NCI-H1417 treated with DMSO at 0.1 percent for 48 hours (cell line): ENCODE results near the gene XRN1.

Source experiments
- DNase-seq: peaks from one replicate; lab custom pipeline; 2025; lab: John Stamatoyannopoulos, UW

XRN1 gene

DNA sequence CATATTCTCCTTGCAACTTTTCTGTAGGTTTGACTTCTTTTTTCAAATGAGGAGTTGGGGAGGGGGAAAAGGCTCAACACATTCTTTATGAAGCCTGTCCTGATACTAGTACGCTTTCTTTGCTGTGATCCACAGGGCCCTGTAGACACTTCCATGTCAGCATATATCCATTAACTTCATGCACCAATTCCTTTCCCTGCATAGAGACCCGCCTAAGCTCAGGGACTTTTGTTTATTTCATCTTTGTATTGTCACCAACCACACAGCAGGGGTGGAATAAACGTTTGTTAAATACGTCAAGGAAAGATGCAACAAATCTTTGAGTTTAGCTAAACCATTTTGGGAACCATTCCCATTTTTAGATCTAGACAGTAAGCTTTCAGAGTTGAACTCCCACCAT lies 179.4 kb downstream of the XRN1 start:
- DNase-seq, result no peak

DNA sequence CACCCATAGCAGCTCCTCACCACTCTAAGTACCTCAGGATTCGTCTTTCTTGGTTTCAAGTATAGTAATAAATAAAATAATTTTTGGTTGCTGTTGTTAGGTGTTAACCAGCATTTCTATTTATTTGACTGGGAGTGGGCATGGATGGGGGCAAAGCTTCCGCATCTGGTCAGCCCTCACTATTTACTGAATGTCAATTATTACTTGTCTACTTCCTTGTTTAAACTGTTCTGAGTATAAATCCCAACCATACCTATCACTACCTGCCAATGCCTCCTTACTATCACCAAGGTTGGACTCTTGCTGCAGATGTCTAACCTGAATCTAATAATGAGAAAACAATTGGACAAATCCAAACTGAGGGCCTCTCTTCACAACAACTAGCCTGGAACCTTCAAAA lies 180.6 kb downstream of the XRN1 start:
- DNase-seq, result no peak

GRCh38 chr3:142263112-142263511 lies 184.7 kb downstream of the XRN1 start:
- no peak for DNase-seq

DNA sequence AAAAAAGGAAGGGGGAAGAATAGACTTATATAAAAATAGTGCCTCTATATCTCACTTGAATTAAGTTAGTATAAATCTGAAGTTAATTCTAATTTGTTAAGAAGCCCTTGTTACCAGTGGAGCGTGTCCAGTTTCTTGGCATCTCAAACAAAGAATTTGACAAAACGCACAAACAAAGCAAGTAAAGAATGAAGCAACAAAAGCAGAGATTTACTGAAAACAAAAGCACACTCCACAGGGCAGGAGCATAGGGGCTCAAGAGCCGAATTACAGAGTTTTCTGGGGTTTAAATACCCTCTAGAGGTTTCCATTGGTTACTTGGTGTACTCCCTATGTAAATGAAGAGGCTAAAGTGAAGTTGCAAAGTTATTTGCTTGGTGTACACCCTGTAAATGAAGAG lies 188.5 kb downstream of the XRN1 start:
- DNase-seq, result no peak

GRCh38 chr3:142256712-142257333 lies 191.0 kb downstream of the XRN1 start:
- DNase-seq, result no peak
